ENCODE results near the gene CCDC9B.

The CCDC9B gene

GRCh38 chr15:40345225-40345866, 4.6 kb upstream of the CCDC9B start:
- no peak for DNase-seq

- DNase-seq, result peak; percentile 60
Measured at GRCh38 chr15:40344631-40345120, 3.9 kb upstream of the CCDC9B start.

GRCh38 chr15:40344217-40344616, 3.5 kb upstream of the CCDC9B start:
- DNase-seq, result no peak

GRCh38 chr15:40343512-40343911, 2.8 kb upstream of the CCDC9B start:
- DNase-seq, result peak; percentile 90

- no peak for DNase-seq
Measured at GRCh38 chr15:40342416-40343320, 1.9 kb upstream of the CCDC9B start.

GRCh38 chr15:40340038-40340739, 550 bp downstream of the CCDC9B start:
- DNase-seq, result peak; percentile 76

GRCh38 chr15:40339621-40339945, 1.2 kb downstream of the CCDC9B start:
- no peak for DNase-seq

GRCh38 chr15:40338921-40339620, 1.7 kb downstream of the CCDC9B start:
- peak; percentile 85 for DNase-seq

GRCh38 chr15:40338041-40338657, 2.6 kb downstream of the CCDC9B start:
- DNase-seq, result peak; percentile 68

GRCh38 chr15:40337597-40337996, 3.1 kb downstream of the CCDC9B start:
- no peak for DNase-seq

- DNase-seq, result no peak
Measured at GRCh38 chr15:40336744-40337122, 4.0 kb downstream of the CCDC9B start.

- no peak for DNase-seq
Measured at GRCh38 chr15:40335938-40336743, 4.6 kb downstream of the CCDC9B start.

GRCh38 chr15:40334941-40335795, 5.6 kb downstream of the CCDC9B start:
- DNase-seq, result no peak

- no peak for DNase-seq
Measured at GRCh38 chr15:40334541-40334940, 6.2 kb downstream of the CCDC9B start.

GRCh38 chr15:40333922-40334492, 6.7 kb downstream of the CCDC9B start:
- peak; percentile 67 for DNase-seq

- DNase-seq, result no peak
Measured at GRCh38 chr15:40332113-40332781, 8.5 kb downstream of the CCDC9B start.

GRCh38 chr15:40331637-40332036, 9.1 kb downstream of the CCDC9B start:
- DNase-seq, result no peak

GRCh38 chr15:40331026-40331425, 9.7 kb downstream of the CCDC9B start:
- DNase-seq, result no peak

- no peak for DNase-seq
Measured at GRCh38 chr15:40330368-40330836, 10.3 kb downstream of the CCDC9B start.
